Erythroblast (primary cell): ENCODE results near the gene C5orf58.
A peak's percentile ranks its signal among the peaks of the same experiment; 100 is the strongest.

Experiments
- DNase-seq, 2 experiments: peaks; one replicate each; lab custom pipeline; 2025; lab: John Stamatoyannopoulos, UW
- GATA1 ChIP-seq: IDR thresholded peaks from 2 replicates; pipeline ENCODE4 v1.6.1; 2011; ENCODE audit warnings: low read depth, mild to moderate bottlenecking, control low read depth, low read length, moderate library complexity
- POLR2A ChIP-seq: IDR thresholded peaks from 2 replicates; pipeline ENCODE4 v1.6.1; 2011; ENCODE audit warnings: mild to moderate bottlenecking, low read length

C5orf58 gene

DNA sequence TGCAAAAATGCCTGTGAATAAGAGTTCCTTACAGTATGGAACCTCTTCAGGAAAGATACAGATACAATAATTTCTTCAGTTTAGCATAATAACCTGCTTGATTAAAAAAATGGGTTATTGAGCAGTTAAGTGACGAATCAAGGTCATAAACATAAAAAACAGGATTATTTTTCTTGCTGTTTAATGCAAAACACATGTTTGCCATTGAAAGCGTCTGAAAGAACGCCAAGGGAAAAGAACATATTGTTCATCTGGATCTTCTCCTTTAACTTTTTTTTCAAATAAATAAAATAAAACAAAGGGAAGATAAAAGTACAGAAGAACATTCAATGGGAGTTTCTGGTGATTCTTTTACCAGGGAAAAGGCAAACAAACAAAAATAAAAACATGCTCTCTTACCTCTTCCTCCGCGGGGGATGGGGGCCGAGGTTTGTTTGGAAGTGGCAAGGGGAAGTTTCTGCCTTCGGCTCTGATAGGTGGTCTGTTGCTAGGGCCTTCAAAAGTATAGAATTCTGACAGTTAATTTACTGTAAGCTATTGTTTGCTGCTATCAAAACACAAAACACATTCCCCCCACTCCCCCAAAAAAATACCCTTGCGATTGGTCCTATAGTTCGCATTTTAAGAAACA, 20.1 kb downstream of the C5orf58 start:
- TF ChIP-seq GATA1, result no peak
- TF ChIP-seq POLR2A, result no peak
- DNase-seq, result no peak

DNA sequence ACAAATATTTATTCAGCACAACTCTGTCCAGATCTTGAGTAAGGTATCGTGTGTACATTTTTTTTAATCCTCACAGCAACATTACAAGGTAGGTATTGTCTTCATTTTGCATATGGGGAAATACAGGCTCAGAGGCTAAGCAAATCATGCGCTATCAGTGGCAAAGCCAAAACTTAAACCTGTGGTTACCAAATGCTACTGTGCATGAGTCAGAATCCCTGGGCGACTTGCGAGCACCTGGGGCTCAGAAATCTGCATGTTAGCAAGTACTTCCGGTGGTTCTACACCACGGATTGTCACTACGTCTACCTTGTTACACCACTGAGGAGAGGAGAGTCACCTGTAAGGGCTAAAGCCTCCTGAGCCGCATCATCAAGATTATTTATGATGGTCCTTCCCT, 21.3 kb downstream of the C5orf58 start:
- DNase-seq, result no peak
- TF ChIP-seq POLR2A (no peak), GATA1 (no peak)

DNA sequence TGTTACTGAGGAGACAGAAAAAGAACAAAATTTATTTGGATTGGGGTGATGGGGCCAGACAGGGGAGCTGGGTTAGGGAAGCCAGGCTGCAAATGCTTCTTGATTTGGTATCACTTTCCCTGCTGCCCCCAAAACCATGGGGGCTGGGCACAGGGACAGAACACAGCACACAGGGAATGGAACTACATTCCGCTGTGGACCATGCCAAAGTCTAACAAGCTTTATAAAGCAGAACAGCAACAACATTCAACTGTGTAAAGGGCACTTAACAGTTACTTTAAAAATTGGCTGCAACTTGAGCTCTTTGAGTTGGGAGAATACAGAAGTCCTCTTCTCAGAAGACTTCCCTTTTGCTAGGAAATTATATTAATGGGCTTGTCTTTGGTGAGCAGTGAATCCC, 23.8 kb downstream of the C5orf58 start:
- TF ChIP-seq GATA1 (no peak), POLR2A (no peak)

DNA sequence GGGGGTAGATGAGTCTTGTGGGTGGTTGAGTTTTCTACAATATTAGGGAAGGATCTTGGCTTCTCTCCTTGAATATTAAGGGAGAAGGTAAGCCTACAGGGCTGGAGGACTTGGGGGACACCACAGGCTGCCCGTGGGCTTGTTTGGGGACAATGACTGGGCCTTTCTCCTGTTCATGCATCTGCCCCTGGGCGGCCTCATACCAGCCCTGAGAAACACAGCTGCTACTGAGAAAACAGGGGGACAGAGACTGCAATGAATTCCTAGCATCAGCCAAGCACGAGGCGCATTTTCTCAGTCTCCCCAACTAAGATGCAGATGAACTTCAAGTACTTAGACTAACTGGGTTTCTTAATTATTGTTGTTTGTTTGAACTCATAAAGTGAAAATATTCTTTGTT, 24.6 kb downstream of the C5orf58 start:
- TF ChIP-seq GATA1, result no peak
- no peak for TF ChIP-seq POLR2A
- no peak for DNase-seq

More for the DNA sequence above, 23.8 kb downstream of the C5orf58 start:
- no peak for DNase-seq

DNA sequence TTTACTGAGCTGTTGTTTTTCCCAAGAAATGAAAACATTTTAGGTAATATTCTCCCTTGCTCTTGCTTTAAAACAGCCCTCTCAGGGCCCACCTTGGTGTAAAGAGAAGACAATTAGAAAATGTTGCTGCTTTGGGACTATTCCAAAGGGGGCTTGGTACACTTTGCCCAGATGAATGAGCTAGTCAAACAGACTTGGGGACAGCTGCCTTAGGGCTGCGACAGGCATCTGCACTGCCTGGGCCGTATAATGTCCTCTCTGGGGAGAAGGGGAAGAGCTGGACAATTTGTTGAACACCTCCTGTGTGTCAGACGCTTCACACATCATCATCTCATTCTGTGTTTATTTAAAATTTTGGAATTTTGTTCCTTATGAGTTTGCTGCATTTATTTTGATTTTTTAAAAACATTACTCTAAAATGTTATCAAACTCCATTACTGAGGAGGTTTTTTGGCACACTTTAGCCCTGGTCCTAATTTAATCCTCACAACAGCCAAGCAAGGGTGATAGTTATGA, 28.8 kb downstream of the C5orf58 start:
- no peak for TF ChIP-seq GATA1
- TF ChIP-seq POLR2A, result no peak

DNA sequence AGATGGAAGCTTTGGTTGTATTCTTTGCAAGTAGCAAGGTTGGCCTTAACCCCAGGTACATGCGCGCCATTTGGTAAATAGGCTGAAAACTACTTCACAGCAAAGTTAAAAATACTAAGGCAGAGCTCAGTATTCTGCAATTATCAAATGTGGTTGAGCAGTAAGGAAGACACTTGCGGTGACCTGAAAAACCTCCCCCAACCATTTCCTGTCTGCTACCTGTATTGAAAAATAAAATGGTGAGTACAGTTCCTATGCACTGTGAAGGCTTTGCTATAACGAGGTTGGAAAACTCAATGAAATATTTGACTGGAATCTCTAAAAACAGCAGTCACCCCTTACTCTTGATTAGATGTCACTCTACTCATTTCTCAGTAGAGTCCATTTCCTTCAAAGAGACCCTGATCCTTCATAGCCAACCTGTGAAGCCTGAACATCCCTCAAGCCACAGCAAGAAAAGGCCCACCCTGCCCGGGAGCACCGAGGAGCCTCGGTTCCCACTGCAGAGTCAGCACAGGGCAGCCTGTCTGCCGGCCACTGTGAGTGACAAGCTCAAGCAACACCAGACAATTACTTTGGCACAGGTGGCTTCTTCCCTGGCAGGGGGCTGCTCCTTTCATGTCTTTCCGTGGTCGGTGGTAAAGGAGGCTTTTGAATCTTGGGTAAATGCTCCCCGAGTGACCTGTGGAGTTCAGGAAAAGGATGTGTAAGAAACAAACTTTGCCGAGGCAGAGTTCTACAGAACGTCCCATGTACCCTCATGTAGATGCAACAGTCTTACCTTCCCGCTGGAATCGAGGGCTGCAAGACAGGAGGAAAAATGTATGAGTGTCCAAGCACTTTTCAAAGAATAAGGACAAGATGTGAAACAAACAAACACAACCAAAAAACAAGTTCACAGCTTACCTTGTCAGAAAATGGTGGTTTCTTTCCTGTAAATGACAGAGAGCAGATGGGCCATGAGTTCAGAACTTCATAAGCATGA, 29.6 kb downstream of the C5orf58 start:
- no peak for DNase-seq
- no peak for TF ChIP-seq POLR2A
- no peak for TF ChIP-seq GATA1

More for the DNA sequence above, 28.8 kb downstream of the C5orf58 start:
- DNase-seq, result no peak

DNA sequence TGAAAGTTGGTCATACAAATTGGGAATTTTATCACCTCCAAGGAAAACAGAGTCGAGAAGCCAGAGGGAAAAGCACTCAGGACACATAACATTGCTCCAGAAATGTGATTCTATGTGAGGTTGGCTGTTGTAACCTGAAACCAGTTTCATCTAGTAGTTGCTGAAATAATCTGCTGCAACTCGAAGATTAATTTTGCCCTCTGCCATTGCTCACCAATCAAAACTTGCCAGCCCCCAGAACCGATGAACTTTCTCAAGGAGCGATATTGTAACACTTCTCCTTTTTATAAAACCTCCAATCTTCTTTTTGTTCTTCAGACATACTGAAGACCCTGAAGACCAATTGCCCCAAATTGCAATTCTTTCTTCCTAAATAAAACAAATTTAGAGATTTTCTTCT, 31.1 kb downstream of the C5orf58 start:
- no peak for TF ChIP-seq GATA1
- no peak for TF ChIP-seq POLR2A
- DNase-seq, result no peak

DNA sequence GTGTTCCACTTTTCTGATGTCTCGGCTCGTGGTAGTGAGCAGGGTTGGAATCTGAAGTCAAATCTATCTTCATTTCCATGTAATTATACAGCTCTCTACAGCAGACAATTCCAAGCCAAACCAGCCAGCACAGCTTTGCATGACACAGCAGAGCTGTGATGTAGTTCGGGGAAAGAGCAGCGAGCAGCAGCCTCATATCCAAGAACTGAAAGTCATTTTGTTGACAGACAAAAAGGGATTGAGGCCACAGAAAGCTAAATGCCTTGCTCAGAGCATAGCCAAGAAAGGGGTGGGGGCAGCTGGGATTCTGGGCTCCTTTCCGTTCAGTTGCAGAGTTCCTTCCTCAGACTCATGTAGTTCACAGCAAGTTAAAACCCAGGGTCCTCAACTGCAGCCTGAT, 32.7 kb downstream of the C5orf58 start:
- DNase-seq, result peak in 1 of 2 experiments; percentile 58
- no peak for TF ChIP-seq GATA1
- no peak for TF ChIP-seq POLR2A

DNA sequence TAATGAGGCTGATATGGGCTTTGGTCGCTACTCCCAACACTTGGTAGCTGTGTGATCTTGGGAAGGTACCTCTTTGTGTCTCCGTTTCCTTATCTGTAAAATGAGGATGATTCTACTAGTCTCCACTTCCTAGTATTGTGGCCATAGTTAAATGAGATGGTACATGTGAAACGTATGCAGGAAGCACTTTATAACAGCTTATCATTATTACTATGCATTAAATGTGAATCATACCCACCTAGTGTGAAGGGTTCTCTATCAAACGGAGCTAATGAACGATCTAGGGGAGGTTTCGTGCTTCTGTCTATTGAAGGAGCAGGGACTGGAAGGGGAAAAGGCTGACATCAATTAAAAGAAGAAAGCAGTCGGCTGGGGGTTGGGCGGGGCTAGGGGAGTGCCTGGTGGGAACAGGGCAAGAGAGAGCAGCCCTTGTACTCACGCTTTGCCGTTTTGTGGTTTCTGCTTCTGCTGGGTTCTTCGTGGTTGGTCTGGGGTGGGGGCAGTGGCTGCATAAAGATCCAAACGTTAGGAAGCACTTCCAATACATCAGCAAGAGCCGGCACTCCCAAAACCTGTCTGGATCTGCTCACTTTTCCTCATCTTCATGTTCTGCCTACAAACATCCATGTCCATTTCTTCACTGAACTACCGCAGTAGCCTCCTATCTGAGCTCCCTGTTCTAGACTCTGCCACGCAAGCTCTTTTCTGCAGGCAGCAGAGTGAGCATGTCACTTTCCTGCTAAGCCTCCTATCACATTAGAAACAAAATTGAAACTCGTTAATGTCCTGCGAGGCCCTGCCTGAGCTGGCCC, 34.0 kb downstream of the C5orf58 start:
- TF ChIP-seq GATA1, result no peak
- TF ChIP-seq POLR2A, result peak; percentile 29
- no peak for DNase-seq

DNA sequence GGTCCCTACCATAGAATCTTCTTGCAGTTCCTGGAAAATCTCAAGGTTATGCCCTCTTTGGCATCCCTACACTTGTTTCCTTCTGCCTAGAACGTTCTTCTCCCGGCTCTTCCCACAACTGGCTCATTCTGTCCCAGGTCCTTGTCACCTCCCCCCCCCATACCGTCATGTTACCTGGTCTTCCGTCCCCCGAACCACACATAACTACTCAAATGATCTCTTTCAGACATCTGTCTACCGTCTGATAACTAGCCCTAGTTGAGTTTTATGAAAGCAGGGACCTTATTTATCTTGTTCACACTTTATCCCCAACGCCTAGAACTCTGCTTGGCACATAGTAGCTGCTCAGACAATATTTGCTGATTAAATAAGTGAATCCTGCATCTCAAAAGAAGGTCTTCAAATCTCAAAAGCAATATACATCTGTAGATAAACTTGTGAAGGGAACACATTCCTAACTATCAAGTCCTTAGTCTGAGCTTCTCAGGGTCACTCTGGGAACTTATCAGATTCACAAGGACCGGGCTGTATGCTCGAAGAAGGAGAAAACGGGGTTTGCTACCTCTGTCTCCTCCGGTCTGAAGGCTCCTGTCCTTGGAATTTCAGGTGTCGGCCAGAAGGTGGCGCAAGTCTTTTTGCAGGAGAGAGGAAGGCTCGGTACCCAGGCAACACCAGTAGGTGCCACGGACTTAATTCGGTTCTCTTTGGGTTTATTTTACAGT, 34.8 kb downstream of the C5orf58 start:
- TF ChIP-seq GATA1, result no peak
- no peak for TF ChIP-seq POLR2A
- peak; percentile 85 to 91 for DNase-seq

DNA sequence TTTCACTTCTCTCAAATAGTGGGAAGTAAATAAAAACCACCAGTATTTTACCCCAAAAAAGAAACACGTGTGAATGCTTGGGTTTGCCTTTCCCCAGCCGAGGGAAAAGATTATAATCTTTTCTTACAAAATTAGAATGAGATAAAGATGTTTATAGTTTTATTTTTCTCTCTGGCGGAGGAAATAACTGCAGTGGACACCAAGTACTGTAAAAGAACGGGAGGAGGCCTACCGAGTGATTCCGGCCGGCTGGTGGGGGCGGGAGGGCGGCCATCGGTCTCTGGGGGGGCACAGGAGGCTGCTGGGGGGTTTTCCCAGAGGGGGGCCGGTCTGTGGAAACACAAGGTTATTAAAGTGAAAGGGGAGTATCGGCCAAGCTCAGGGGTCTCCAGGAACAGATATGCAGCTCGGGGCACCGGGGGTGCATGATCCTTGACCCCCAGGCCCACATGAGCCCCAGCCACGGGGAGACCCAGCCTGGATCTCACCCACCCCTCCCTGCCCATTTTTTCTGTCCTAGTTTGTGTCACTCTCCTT, 35.4 kb downstream of the C5orf58 start:
- TF ChIP-seq GATA1 (no peak), POLR2A (no peak)
- DNase-seq, result no peak

DNA sequence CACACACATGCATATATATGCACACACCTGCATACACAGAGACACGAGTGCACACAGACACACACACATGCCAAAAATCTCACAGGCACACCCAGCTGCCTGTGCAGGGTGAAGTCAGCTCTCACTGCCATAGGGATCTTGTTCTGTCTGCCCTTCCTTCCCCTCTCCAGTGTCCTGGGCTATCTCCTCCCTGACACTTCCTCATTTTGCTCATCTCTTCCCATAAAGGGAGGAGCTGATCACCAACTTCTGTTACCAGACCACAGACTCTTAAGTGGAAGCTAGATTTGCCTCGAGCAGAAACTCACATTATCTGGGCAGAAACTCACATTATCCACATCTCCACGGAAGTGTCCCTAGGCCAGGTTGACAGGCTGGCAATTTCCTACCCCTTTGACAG, 36.1 kb downstream of the C5orf58 start:
- DNase-seq, result peak in 1 of 2 experiments; percentile 20
- no peak for TF ChIP-seq GATA1
- TF ChIP-seq POLR2A, result no peak

DNA sequence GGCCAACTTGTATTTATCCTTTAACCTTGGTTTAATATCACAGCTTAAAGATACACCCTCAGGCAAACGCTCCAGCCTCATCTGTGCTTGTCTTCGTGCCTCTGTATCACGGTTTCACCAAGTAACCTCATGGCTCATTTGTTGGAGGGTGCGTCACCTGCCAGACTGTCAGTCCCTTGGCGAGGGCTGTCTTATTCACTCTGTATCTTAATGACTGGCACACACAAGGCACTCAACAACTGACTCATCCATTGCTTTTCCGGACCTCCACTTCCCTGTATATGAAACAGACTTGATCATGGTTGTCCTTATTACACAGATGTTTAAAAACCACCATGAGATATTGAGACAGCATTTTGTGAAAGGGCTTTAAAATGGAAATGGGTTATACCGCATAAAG, 36.8 kb downstream of the C5orf58 start:
- DNase-seq, result no peak
- TF ChIP-seq GATA1 (no peak), POLR2A (no peak)
